Measurements from ENCODE around the gene LDLRAD4. TPM values are rescaled to one million over a fixed set of nuclear protein-coding genes. Genes with fewer than 3 reads are reported as not detected.

LDLRAD4 gene
- total RNA-seq, 1 donor from 2014 or later: 1.4 TPM

GRCh38 chr18:13217971-13218367 lies 591 bp upstream of the LDLRAD4 start:
- Mint-ChIP-seq H3K36me3 (ENCODE audit: low read depth) (no peaks in the 10 kb centered on the region), H3K27ac (ENCODE audit: unreplicated experiment) (no peak overlapping the region), H3K4me3 (no peak overlapping the region), H3K4me1 (peaks cover 23% of the 10 kb centered on the region), H3K9me3 (no peaks in the 10 kb centered on the region), H3K27me3 (ENCODE audit: low read depth) (peaks cover 79% of the 10 kb centered on the region)
- DNase-seq (ENCODE audit: low read depth, low spot score): peak; percentile 31
- TF ChIP-seq CTCF (conservative IDR thresholded peaks at IDR 0.05): no peak

- peaks cover 79% of the 10 kb centered on the region for H3K27me3 Mint-ChIP-seq (ENCODE audit: low read depth)
These were observed 437 bp downstream of the LDLRAD4 start for GRCh38 chr18:13218997-13219396.

GRCh38 chr18:13219593-13220159 lies 1.1 kb downstream of the LDLRAD4 start:
- Mint-ChIP-seq H3K9me3 (no peaks in the 10 kb centered on the region), H3K4me3 (peak overlapping the region; percentile 83)

More at GRCh38 chr18:13218997-13219396, 437 bp downstream of the LDLRAD4 start:
- Mint-ChIP-seq H3K4me3 (peak overlapping the region; percentile 83), H3K36me3 (ENCODE audit: low read depth) (no peaks in the 10 kb centered on the region), H3K9me3 (no peaks in the 10 kb centered on the region), H3K27ac (ENCODE audit: unreplicated experiment) (no peak overlapping the region), H3K4me1 (peaks cover 29% of the 10 kb centered on the region)
- TF ChIP-seq CTCF (conservative IDR thresholded peaks at IDR 0.05): no peak
- DNase-seq (ENCODE audit: low read depth, low spot score): no peak

GRCh38 chr18:13220361-13220991 lies 1.9 kb downstream of the LDLRAD4 start:
- Mint-ChIP-seq H3K27me3 (ENCODE audit: low read depth) (peaks cover 66% of the 10 kb centered on the region), H3K4me1 (peaks cover 29% of the 10 kb centered on the region), H3K9me3 (no peaks in the 10 kb centered on the region), H3K36me3 (ENCODE audit: low read depth) (no peaks in the 10 kb centered on the region), H3K4me3 (peak overlapping the region; percentile 48), H3K27ac (ENCODE audit: unreplicated experiment) (no peak overlapping the region)
- no peak for TF ChIP-seq CTCF (conservative IDR thresholded peaks at IDR 0.05)
- DNase-seq (ENCODE audit: low read depth, low spot score): no peak

More at GRCh38 chr18:13219593-13220159, 1.1 kb downstream of the LDLRAD4 start:
- Mint-ChIP-seq H3K27ac (ENCODE audit: unreplicated experiment) (no peak overlapping the region), H3K4me1 (peaks cover 29% of the 10 kb centered on the region), H3K27me3 (ENCODE audit: low read depth) (peaks cover 74% of the 10 kb centered on the region), H3K36me3 (ENCODE audit: low read depth) (no peaks in the 10 kb centered on the region)
- no peak for DNase-seq (ENCODE audit: low read depth, low spot score)
- TF ChIP-seq CTCF (conservative IDR thresholded peaks at IDR 0.05): no peak

- H3K36me3 Mint-ChIP-seq (ENCODE audit: low read depth): no peaks in the 10 kb centered on the region
- peaks cover 21% of the 10 kb centered on the region for H3K4me1 Mint-ChIP-seq
- no peak overlapping the region for H3K27ac Mint-ChIP-seq (ENCODE audit: unreplicated experiment)
- TF ChIP-seq CTCF (conservative IDR thresholded peaks at IDR 0.05): no peak
- H3K9me3 Mint-ChIP-seq: no peaks in the 10 kb centered on the region
- peaks cover 51% of the 10 kb centered on the region for H3K27me3 Mint-ChIP-seq (ENCODE audit: low read depth)
- H3K4me3 Mint-ChIP-seq: peak overlapping the region; percentile 18
- DNase-seq (ENCODE audit: low read depth, low spot score): no peak
These were observed 3.6 kb downstream of the LDLRAD4 start for GRCh38 chr18:13221869-13222855.

Data from neural crest cell (in vitro differentiated cells).